H1 (cell line): ENCODE results near the gene TCFL5. TPM values are rescaled to one million over a fixed set of nuclear protein-coding genes. Genes with fewer than 3 reads are reported as not detected.

Experiments
- CTCF ChIA-PET: fragments of 300-600 bp; sonication (Branson Sonifier 250); formaldehyde crosslinking; loops from one replicate; lab custom pipeline; 2021; ENCODE audit not compliant: partially characterized antibody; lab: Charles Lee
- POLR2A ChIA-PET: fragments of 300-600 bp; sonication (Branson Sonifier 250); formaldehyde crosslinking; loops from one replicate; lab custom pipeline; 2021; ENCODE audit warnings: inconsistent platforms; ENCODE audit not compliant: partially characterized antibody; lab: Charles Lee
- DNase-seq, 2 experiments: peaks; one replicate each; pipeline versions ENCODE4 v3.0.0 to v3.0.0-alpha.2; 2010 to 2022; ENCODE audit warnings: low spot score in 2 of 2, low read depth in 1 of 2, mixed read lengths in 1 of 2
- FAIRE-seq: peaks from 2 replicates; lab custom pipeline; 2011; peaks lifted over from hg19 to GRCh38; lab: Jason Lieb, UNC
- H2AFZ ChIP-seq: 2 replicates; pipeline ENCODE4 v1.8.1; 2012; ENCODE audit warnings: low read length, inconsistent platforms
- H2AK5ac ChIP-seq: 2 replicates; pipeline ENCODE4 v1.6.1; 2013; ENCODE audit warnings: low read depth, low read length
- H2BK120ac ChIP-seq: replicated peaks from 2 replicates; pipeline ENCODE3; 2013; ENCODE audit warnings: low read depth, low read length, inconsistent platforms
- H2BK12ac ChIP-seq: 2 replicates; pipeline ENCODE4 v1.6.1; 2013; ENCODE audit warnings: low read depth, low read length
- H2BK15ac ChIP-seq: 2 replicates; pipeline ENCODE4 v1.6.1; 2013; ENCODE audit warnings: low read length
- H2BK20ac ChIP-seq: 2 replicates; pipeline ENCODE4 v1.6.1; 2013; ENCODE audit warnings: low read length
- H2BK5ac ChIP-seq: 2 replicates; pipeline ENCODE4 v1.6.1; 2013; ENCODE audit warnings: low read depth, low read length
- H3K14ac ChIP-seq: 2 replicates; pipeline ENCODE4 v1.6.1; 2013; ENCODE audit warnings: inconsistent platforms; ENCODE audit not compliant: insufficient read length
- H3K18ac ChIP-seq: 2 replicates; pipeline ENCODE4 v1.6.1; 2013; ENCODE audit warnings: low read length; ENCODE audit errors: extremely low read depth
- H3K23ac ChIP-seq: 2 replicates; pipeline ENCODE4 v1.6.1; 2013; ENCODE audit warnings: inconsistent platforms; ENCODE audit not compliant: insufficient read length
- H3K23me2 ChIP-seq: 2 replicates; pipeline ENCODE4 v1.6.1; 2013; ENCODE audit warnings: low read depth, low read length
- H3K27ac ChIP-seq: 2 replicates; pipeline ENCODE4 v1.6.1; 2011; ENCODE audit warnings: low read depth, low read length, inconsistent platforms
- H3K27me3 ChIP-seq, 4 experiments: replicated peaks in 1 of 4; 1 replicate in 1 of 4; 2 replicates in 3 of 4; pipeline versions ENCODE4 v1.6.1 to v1.8.1; 2011 to 2013; ENCODE audit warnings: low read length in 3 of 4, mild to moderate bottlenecking in 3 of 4, inconsistent platforms in 2 of 4, mixed read lengths in 2 of 4, moderate library complexity in 1 of 4; ENCODE audit not compliant: control insufficient read depth in 3 of 4, insufficient read depth in 3 of 4; ENCODE audit errors: extremely low read depth in 1 of 4
- H3K36me3 ChIP-seq, 4 experiments: 2 replicates each; pipeline versions ENCODE4 v1.6.1 to v1.8.1; 2011 to 2013; ENCODE audit warnings: mild to moderate bottlenecking in 4 of 4, low read length in 3 of 4, moderate library complexity in 2 of 4, control low read depth in 1 of 4, inconsistent platforms in 1 of 4; ENCODE audit not compliant: insufficient read depth in 4 of 4, control insufficient read depth in 2 of 4
- H3K4ac ChIP-seq: replicated peaks from 2 replicates; pipeline ENCODE3; 2013; ENCODE audit warnings: low read length, low read depth, mixed read lengths, inconsistent platforms; ENCODE audit not compliant: insufficient read length
- H3K4me1 ChIP-seq, 4 experiments: replicated peaks in 1 of 4; 1 replicate in 1 of 4; 2 replicates in 3 of 4; pipeline versions ENCODE4 v1.6.1 to v1.8.1; 2011 to 2013; ENCODE audit warnings: low read length in 3 of 4, inconsistent platforms in 2 of 4, mixed read lengths in 1 of 4; ENCODE audit not compliant: insufficient read depth in 4 of 4, control insufficient read depth in 3 of 4
- H3K4me2 ChIP-seq, 2 experiments: 2 replicates each; pipeline versions ENCODE4 v1.6.1 to v1.8.1; 2011 to 2013; ENCODE audit warnings: low read depth in 2 of 2, low read length in 2 of 2, control low read depth in 1 of 2, inconsistent platforms in 1 of 2, mild to moderate bottlenecking in 1 of 2; ENCODE audit not compliant: insufficient read depth in 1 of 2
- H3K4me3 ChIP-seq, 4 experiments: fragments of 200-600, 300-600 bp in 1 of 4; sonication (generic), shearing (Covaris generic), sonication (Bioruptor Twin) in 1 of 4; 2 replicates each; pipeline versions ENCODE4 v1.5.1 to v1.8.1; 2011 to 2016; ENCODE audit warnings: low read length in 4 of 4, low read depth in 3 of 4, control low read depth in 2 of 4, inconsistent platforms in 2 of 4, mild to moderate bottlenecking in 2 of 4, mixed read lengths in 1 of 4, moderate library complexity in 1 of 4; ENCODE audit not compliant: insufficient read depth in 2 of 4; ENCODE audit errors: extremely low read depth in 1 of 4
- H3K56ac ChIP-seq: replicated peaks from 2 replicates; pipeline ENCODE3; 2013; ENCODE audit warnings: low read depth, mild to moderate bottlenecking, mixed read lengths, low read length, inconsistent platforms; ENCODE audit not compliant: insufficient read length
- H3K79me1 ChIP-seq: 2 replicates; pipeline ENCODE4 v1.6.1; 2013; ENCODE audit warnings: low read depth, low read length, control low read depth
- H3K79me2 ChIP-seq, 2 experiments: 2 replicates each; pipeline versions ENCODE4 v1.6.1 to v1.8.1; 2012 to 2013; ENCODE audit warnings: low read length in 2 of 2, mild to moderate bottlenecking in 2 of 2, inconsistent platforms in 1 of 2; ENCODE audit not compliant: insufficient read depth in 2 of 2, control insufficient read depth in 1 of 2
- H3K9ac ChIP-seq, 4 experiments: replicated peaks in 1 of 4; 1 replicate in 1 of 4; 2 replicates in 3 of 4; pipeline versions ENCODE4 v1.6.1 to v1.8.1; 2011 to 2013; ENCODE audit warnings: low read depth in 3 of 4, low read length in 3 of 4, control low read depth in 2 of 4, mild to moderate bottlenecking in 2 of 4, moderate library complexity in 2 of 4, inconsistent platforms in 1 of 4; ENCODE audit errors: extremely low read depth in 1 of 4
- H3K9me3 ChIP-seq, 2 experiments: 2 replicates each; pipeline versions ENCODE4 v1.6.1 to v1.8.1; 2012 to 2013; ENCODE audit warnings: mild to moderate bottlenecking in 2 of 2, moderate library complexity in 2 of 2, control low read depth in 1 of 2, inconsistent platforms in 1 of 2, low read depth in 1 of 2, low read length in 1 of 2, mixed read lengths in 1 of 2; ENCODE audit not compliant: insufficient read depth in 2 of 2
- H4K20me1 ChIP-seq, 2 experiments: replicated peaks in 1 of 2; 2 replicates each; pipeline versions ENCODE3 to v1.8.1; 2011 to 2013; ENCODE audit warnings: inconsistent platforms in 2 of 2, low read length in 2 of 2, mild to moderate bottlenecking in 1 of 2; ENCODE audit not compliant: insufficient read depth in 2 of 2, control insufficient read depth in 1 of 2
- H4K5ac ChIP-seq: 2 replicates; pipeline ENCODE4 v1.6.1; 2013; ENCODE audit warnings: low read length, low read depth, mixed read lengths, inconsistent platforms; ENCODE audit not compliant: insufficient read length
- H4K8ac ChIP-seq: 2 replicates; pipeline ENCODE4 v1.8.0; 2013; ENCODE audit warnings: mild to moderate bottlenecking, moderate library complexity, low read length, inconsistent platforms; ENCODE audit not compliant: insufficient read depth; ENCODE audit errors: extremely low read depth
- H4K91ac ChIP-seq: replicated peaks from 2 replicates; pipeline ENCODE3; 2013; ENCODE audit warnings: low read length, mixed read lengths, inconsistent platforms; ENCODE audit not compliant: insufficient read length
- SAP30 ChIP-seq: fragments of 300-600 bp; sonication (generic); IDR thresholded peaks from 2 replicates; pipeline ENCODE4 v1.7.1; 2012; ENCODE audit warnings: low read length, moderate library complexity, mild to moderate bottlenecking, inconsistent platforms; ENCODE audit not compliant: insufficient read depth, insufficient replicate concordance
- SP4 ChIP-seq: IDR thresholded peaks from 2 replicates; pipeline ENCODE4 v1.6.1; 2012; ENCODE audit warnings: low read length, inconsistent platforms
- WGBS, 2 experiments: shearing (Covaris generic) in 1 of 2; methylation state at CpG; one replicate each; pipeline versions ENCODE4 v1.1.6 to v1.1.7; 2013 to 2015; ENCODE audit warnings: low lambda C conversion rate in 2 of 2, mixed read lengths in 2 of 2, inconsistent platforms in 1 of 2, low coverage in 1 of 2, missing lambda C conversion rate in 1 of 2; ENCODE audit not compliant: insufficient replicate concordance in 2 of 2, insufficient coverage in 1 of 2, insufficient read length in 1 of 2; ENCODE audit errors: extremely low coverage in 1 of 2, missing lambda C conversion rate in 1 of 2; 5-methylcytosine and 5-hydroxymethylcytosine counted together
- polyA plus RNA-seq, 7 experiments: library from polyadenylated mRNA; depleted of rRNA in 3 of 7; stranded (reverse) in 5 of 7; unstranded in 2 of 7; fragments of >200 nt in 5 of 7; fragments of 200-250 nt in 2 of 7; gene quantifications; 1 replicate in 5 of 7; 2 replicates in 1 of 7; 4 replicates in 1 of 7; pipeline versions ENCODE4 v1.2.1 to v1.2.3, GENCODE V29; 2011 to 2013; ENCODE audit warnings: missing spikeins in 2 of 7, mixed read lengths in 2 of 7
- total RNA-seq: library from RNA; stranded (reverse); fragmentation: NEBNext Ultra II Directional; extraction: Animal tissue kit (Norgen Biotek cat#: 25700); gene quantifications from 2 replicates; pipeline ENCODE4 v1.2.1, GENCODE V29; 2021

Gene TCFL5
- total and polyA plus RNA-seq, 2 of the 8 experiments (the other 6 are each of a cell fraction or from before 2014, with no cell fraction given): 6.2 to 15.0 TPM

- H2BK12ac ChIP-seq: no peak overlapping the region
- no peak for FAIRE-seq
- no peak overlapping the region for H2BK5ac ChIP-seq
- ChIA-PET POLR2A (interaction anchor here (0.6 kb wide), 1 partner anchor 11 kb away, joined by 3 read pairs; no protein-coding TSS in a partner anchor), CTCF (no interaction called here)
- peaks cover 0 to 11% of the 10 kb centered on the region in 2 experiments for H4K20me1 ChIP-seq
- no peak overlapping the region for H4K5ac ChIP-seq
- peaks cover 8% of the 10 kb centered on the region; the same call in 1 of the 2 replicates for H3K23me2 ChIP-seq
- H2BK15ac ChIP-seq: no peak overlapping the region
- H4K8ac ChIP-seq: no peak overlapping the region
- no peak overlapping the region for H3K14ac ChIP-seq
- H3K4me3 ChIP-seq: no peak overlapping the region
- H2BK20ac ChIP-seq: no peak overlapping the region
- no peak overlapping the region for H4K91ac ChIP-seq
- H3K27ac ChIP-seq: no peak overlapping the region
- no peak for TF ChIP-seq SAP30
- no peak for TF ChIP-seq SP4
- H3K79me2 ChIP-seq: peaks cover 0 to 14% of the 10 kb centered on the region in 2 experiments; a peak in 2 of 4 replicates
- H3K9ac ChIP-seq: no peak overlapping the region
- no peak for DNase-seq
- peaks cover 5 to 21% (median 15%) of the 10 kb centered on the region in 4 experiments; a peak in 7 of 8 replicates for H3K36me3 ChIP-seq
- no peak overlapping the region for H2BK120ac ChIP-seq
- H3K56ac ChIP-seq: no peak overlapping the region
- H3K27me3 ChIP-seq: peaks cover 0 to 7% (median 4%) of the 10 kb centered on the region in 4 experiments; a peak in 5 of 7 replicates
- H2AK5ac ChIP-seq: no peak overlapping the region
- H3K4me2 ChIP-seq: no peak overlapping the region
- H3K4me1 ChIP-seq: peaks cover 3 to 18% (median 13%) of the 10 kb centered on the region in 4 experiments
- H3K79me1 ChIP-seq: peaks cover 5% of the 10 kb centered on the region; the same call in 1 of the 2 replicates
- no peaks in the 10 kb centered on the region for H3K9me3 ChIP-seq
- no peak overlapping the region for H3K18ac ChIP-seq
- 89% methylated on average over 19 of the region's 23 CpGs; no CpG with 5 or more reads in 1 of the 2 experiments for WGBS, 2 experiments
- no peak overlapping the region for H2AFZ ChIP-seq
- no peak overlapping the region for H3K4ac ChIP-seq
- H3K23ac ChIP-seq: no peak overlapping the region
Measured at GRCh38 chr20:62858058-62858830, 3.4 kb downstream of the TCFL5 start.
